ENCODE results near the gene FHIT. TPM values are rescaled to one million over a fixed set of nuclear protein-coding genes. Genes with fewer than 3 reads are reported as not detected.
"Not testable (repeated sequence)": the region's sequence is repeated elsewhere in the genome, so short reads cannot be mapped to it uniquely, and the experiment has no call there.

Gene FHIT
- total RNA-seq, 4 donors from 2014 or later: 1.6 to 12.9 (median 7.8) TPM

DNA sequence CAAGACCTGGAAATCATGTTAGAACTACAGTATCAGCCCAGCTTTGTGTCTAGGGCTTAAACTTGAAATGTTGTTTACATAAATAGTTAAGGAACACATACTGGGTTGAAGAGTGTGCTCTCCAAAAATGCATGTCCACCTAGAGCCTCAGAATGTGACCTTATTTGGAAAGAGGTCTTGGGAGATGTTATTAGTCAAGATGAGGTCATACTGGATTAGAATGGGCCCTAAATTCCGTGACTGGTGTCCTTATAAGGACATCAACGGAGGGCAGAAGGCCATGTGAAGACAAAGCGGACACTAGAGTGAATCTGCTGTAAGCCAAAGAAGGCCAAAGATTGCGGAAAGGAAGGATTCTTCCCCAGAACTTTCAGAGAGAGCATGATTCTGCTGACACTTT is 1442.2 kb downstream of the FHIT start:
- 68 to 83% methylated on average over 4 of the region's 4 CpGs for WGBS, 2 donors
- DNase-seq (ENCODE audit: low spot score in 2 of 2): no peak
- Histone ChIP-seq H3K4me1 (peaks cover 0 to 6% (median 0%) of the 10 kb centered on the region in 4 donors), H3K9me3 (no peaks in the 10 kb centered on the region), H3K27me3 (no peaks in the 10 kb centered on the region), H3K36me3 (no peaks in the 10 kb centered on the region), H3K27ac (peak overlapping the region in 2 of 4 donors; percentile 14 to 38), H3K4me3 (no peak overlapping the region)
- TF ChIP-seq EP300 (IDR thresholded peaks at IDR 0.05) (no peak), POLR2A (IDR thresholded peaks at IDR 0.05) (no peak)
- TF ChIP-seq, protein P1, sequence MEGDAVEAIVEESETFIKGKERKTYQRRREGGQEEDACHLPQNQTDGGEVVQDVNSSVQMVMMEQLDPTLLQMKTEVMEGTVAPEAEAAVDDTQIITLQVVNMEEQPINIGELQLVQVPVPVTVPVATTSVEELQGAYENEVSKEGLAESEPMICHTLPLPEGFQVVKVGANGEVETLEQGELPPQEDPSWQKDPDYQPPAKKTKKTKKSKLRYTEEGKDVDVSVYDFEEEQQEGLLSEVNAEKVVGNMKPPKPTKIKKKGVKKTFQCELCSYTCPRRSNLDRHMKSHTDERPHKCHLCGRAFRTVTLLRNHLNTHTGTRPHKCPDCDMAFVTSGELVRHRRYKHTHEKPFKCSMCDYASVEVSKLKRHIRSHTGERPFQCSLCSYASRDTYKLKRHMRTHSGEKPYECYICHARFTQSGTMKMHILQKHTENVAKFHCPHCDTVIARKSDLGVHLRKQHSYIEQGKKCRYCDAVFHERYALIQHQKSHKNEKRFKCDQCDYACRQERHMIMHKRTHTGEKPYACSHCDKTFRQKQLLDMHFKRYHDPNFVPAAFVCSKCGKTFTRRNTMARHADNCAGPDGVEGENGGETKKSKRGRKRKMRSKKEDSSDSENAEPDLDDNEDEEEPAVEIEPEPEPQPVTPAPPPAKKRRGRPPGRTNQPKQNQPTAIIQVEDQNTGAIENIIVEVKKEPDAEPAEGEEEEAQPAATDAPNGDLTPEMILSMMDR (IDR thresholded peaks at IDR 0.05): no peak

DNA sequence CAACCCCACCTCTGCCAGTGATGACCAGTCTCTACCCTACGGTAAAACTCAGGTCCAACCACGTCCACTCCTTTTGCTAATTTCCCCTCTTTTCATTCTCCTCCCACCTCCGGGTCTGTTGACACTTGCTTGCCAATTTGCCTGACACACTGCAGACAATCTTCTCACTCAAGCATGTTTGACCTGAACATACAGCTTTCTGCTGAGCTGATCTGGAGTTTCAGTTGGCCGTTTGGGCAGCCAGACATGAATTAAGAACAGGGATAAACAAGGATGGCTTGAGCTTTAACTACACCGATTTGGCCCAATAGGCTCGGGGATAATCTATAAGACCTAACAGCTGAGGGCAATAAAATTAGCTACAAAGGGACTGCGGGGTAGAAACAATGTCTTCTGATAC is 1442.8 kb downstream of the FHIT start:
- Histone ChIP-seq H3K36me3 (no peaks in the 10 kb centered on the region), H3K4me3 (no peak overlapping the region), H3K27me3 (no peaks in the 10 kb centered on the region), H3K4me1 (peaks cover 0 to 6% (median 0%) of the 10 kb centered on the region in 4 donors), H3K9me3 (no peaks in the 10 kb centered on the region), H3K27ac (no peak overlapping the region)
- no peak for DNase-seq (ENCODE audit: low spot score in 2 of 2)
- TF ChIP-seq, protein P1 (IDR thresholded peaks at IDR 0.05): no peak
- TF ChIP-seq POLR2A (IDR thresholded peaks at IDR 0.05) (no peak), EP300 (IDR thresholded peaks at IDR 0.05) (no peak)
- WGBS, 2 donors: 78 to 82% methylated on average over 7 of the region's 7 CpGs

DNA sequence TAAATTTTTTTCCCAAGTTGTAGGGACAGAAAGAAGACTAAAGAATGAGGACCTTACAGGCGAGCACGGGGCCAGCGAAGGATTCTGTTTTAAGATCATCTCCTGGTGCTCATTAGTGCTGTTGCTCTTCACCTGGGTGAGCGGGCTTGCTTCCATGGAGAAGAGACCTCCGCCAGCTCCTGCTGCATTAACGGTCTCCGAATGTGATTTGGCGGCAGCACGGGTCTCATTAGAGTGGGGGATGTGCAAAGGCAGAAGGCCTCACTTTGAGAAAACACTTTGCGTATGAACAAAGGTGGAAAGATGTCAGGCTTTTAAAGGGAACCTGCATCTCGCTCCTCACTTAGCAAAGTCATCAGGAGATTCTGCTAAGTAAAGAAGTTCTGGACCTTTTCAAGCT is 1448.0 kb downstream of the FHIT start:
- 79 to 80% methylated on average over 11 of the region's 11 CpGs for WGBS, 2 donors
- TF ChIP-seq, protein P1 (IDR thresholded peaks at IDR 0.05): no peak
- no peak for TF ChIP-seq POLR2A (IDR thresholded peaks at IDR 0.05)
- no peak for TF ChIP-seq EP300 (IDR thresholded peaks at IDR 0.05)
- H3K27me3 ChIP-seq: no peaks in the 10 kb centered on the region
- no peaks in the 10 kb centered on the region for H3K4me1 ChIP-seq
- H3K27ac ChIP-seq: no peak overlapping the region
- H3K9me3 ChIP-seq: no peaks in the 10 kb centered on the region
- no peaks in the 10 kb centered on the region for H3K36me3 ChIP-seq
- DNase-seq (ENCODE audit: low spot score in 2 of 2): no peak
- H3K4me3 ChIP-seq: no peak overlapping the region

DNA sequence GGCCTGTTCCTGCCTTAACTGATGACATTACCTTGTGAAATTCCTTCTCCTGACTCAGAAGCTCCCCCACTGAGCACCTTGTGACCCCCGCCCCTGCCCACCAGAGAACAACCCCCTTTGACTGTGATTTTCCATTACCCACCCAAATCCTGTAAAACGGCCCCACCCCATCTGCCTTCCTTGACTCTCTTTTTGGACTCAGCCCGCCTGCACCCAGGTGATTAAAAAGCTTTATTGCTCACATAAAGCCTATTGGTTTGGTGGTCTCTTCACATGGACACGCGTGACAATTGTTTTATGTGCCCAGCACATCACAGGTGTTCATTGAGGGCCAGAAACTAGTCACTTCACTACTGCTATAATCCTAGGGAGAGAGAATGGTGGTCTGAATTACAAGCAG is 1448.8 kb downstream of the FHIT start:
- 86% methylated on average over 5 of the region's 5 CpGs for WGBS, 2 donors

DNA sequence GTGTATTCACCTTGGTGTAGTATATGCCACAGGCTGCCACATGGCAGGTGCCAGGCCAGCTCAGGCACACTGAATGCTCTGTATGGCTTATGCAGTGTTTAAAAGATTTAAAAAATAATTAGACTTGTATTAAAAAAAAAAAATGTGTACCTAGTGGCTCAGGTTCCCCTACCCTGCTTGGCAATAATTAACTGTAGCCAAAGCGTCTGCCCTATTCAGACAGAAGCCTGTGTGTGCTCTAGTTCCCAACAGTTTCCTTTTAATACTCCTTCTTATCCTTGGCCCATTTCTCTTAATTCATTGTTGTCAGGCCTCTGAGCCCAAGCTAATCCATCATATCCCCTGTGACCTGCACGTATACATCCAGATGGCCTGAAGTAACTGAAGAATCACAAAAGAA is 1449.2 kb downstream of the FHIT start:
- DNase-seq (ENCODE audit: low spot score in 2 of 2): no peak
- Histone ChIP-seq H3K4me1 (no peaks in the 10 kb centered on the region), H3K27me3 (no peaks in the 10 kb centered on the region), H3K27ac (no peak overlapping the region), H3K4me3 (no peak overlapping the region), H3K9me3 (no peaks in the 10 kb centered on the region), H3K36me3 (no peaks in the 10 kb centered on the region)
- TF ChIP-seq, protein P1 (IDR thresholded peaks at IDR 0.05): no peak
- TF ChIP-seq EP300 (IDR thresholded peaks at IDR 0.05) (no peak), POLR2A (IDR thresholded peaks at IDR 0.05) (no peak)
- 84 to 95% methylated on average over 2 of the region's 2 CpGs for WGBS, 2 donors

More for the DNA sequence above, 1448.8 kb downstream of the FHIT start:
- H3K27me3 ChIP-seq; H3K36me3 ChIP-seq; H3K4me3 ChIP-seq; DNase-seq (ENCODE audit: low spot score in 2 of 2); H3K27ac ChIP-seq; H3K9me3 ChIP-seq; H3K4me1 ChIP-seq: not testable (repeated sequence)

DNA sequence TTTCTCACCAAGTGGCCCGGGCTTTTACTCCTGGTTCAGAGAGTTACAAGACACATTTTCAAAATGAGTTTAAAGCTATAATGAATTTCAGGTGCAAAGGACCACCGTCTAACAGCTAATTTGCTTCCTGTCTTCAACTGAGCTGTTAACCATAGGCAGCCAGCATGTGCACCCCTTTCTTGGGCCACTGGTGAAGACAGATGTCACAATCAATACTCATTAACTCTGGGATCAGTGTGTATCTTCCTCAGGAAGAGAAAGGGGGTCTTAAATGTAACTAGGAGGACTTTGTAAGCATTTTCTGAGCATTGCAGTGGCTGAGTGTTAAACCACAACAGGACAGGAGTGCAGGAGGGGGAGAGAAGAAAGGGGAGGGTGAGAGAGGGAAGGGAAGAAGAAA is 1450.8 kb downstream of the FHIT start:
- 53 to 67% methylated on average over 2 of the region's 2 CpGs for WGBS, 2 donors
- no peaks in the 10 kb centered on the region for H3K9me3 ChIP-seq
- DNase-seq (ENCODE audit: low spot score in 2 of 2): no peak

More for the DNA sequence above, 1450.8 kb downstream of the FHIT start:
- H3K4me1 ChIP-seq: no peaks in the 10 kb centered on the region
- TF ChIP-seq, protein P1 (IDR thresholded peaks at IDR 0.05): no peak
- TF ChIP-seq EP300 (IDR thresholded peaks at IDR 0.05) (no peak), POLR2A (IDR thresholded peaks at IDR 0.05) (no peak)
- no peak overlapping the region for H3K27ac ChIP-seq
- H3K4me3 ChIP-seq: no peak overlapping the region
- no peaks in the 10 kb centered on the region for H3K27me3 ChIP-seq
- no peaks in the 10 kb centered on the region for H3K36me3 ChIP-seq
